CMK (cell line): ENCODE measurements around the gene SCAF8.
"Not testable (repeated sequence)": the region's sequence is repeated elsewhere in the genome, so short reads cannot be mapped to it uniquely, and the experiment has no call there.

Experiments
- DNase-seq: peaks from one replicate; pipeline ENCODE4 v3.0.0-alpha.2; 2010; ENCODE audit warnings: low read depth

SCAF8 gene

DNA sequence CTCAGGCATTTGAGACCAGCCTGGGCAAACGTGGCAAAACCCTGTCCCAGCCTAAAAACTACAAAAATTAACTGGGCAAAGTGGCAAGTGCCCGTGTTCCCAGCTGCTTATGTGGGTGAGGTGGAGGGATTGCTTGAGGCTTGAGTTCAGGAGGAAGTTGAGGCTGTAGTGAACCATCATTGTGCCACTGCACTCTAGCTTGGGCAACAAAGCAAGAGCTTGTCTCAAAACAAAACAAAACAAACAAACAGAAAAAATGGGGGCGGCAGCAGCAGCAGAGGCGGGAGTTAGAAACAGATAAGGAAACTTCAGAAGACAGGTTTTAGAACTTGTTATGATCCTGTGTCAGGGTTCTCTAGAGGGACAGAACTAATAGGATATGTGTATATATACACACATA is 49.0 kb downstream of the SCAF8 start:
- no peak for DNase-seq

DNA sequence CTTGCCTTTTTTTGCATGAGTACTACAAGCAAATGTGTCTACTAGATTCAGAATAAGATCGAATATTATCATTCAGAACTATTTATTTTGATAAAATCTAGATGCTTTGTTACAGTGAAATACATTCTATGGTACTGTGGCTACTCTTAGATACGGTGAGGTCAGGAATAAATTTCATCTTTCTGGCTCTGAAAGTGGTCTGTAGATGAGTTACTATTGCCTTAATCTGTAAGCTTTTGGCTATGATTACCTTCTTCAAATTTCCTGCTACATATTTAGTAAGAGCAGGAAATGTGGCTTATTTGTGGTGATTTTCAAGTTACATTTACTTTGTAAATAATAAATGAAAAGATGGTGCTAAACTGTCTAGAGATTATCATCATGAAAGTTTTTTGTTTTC is 50.0 kb downstream of the SCAF8 start:
- DNase-seq, result no peak

DNA sequence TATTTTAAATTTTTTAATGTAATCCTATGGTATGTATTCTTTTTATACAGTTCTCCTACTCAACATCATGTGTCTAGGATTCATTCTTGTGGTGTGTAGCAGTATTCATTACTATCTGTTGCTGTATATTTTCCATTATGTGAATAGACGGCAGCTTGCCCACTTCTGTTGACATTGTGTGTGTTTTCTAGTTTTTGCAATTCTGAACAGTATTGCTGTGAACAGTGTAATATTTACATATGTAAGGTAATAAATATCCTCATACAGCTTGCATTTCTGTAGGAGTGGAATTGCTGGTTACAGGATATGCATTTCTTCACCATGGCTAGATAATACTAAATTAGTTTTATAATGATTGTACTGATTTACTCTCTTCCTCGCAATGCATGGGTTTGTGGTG is 51.9 kb downstream of the SCAF8 start:
- no peak for DNase-seq

DNA sequence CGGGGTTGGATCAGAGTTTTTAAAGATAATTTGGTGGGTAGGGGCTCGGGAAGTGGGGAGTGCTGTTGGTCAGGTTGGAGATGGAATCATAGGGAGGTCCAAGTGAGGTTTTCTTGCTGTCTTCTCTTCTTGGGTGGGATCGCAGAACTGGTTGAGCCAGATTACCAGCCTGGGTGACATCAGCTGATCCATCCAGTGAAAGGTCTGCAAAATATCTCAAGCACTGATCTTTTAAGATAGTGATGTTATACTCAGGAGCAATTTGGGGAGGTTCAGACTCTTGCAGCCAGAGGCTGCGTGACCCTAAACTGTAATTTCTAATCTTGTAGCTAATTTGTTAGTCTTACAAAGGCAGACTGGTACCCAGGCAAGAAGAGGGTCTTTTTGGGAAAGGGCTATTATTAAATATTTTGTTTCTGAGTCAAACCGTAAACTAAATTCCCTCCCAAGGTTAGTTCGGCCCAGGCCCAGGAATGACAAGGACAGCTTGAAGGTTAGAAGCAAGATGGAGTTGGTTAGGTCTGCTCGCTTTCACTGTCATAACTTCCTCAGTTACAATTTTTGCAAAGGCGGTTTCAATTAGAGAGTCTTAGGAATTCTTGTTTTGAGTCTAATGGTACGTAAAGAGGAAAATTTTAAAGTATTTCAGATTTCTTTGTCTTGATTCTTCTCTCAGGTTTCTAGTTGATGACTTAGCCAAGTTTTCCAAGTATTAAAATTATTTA is 53.1 kb downstream of the SCAF8 start:
- no peak for DNase-seq

DNA sequence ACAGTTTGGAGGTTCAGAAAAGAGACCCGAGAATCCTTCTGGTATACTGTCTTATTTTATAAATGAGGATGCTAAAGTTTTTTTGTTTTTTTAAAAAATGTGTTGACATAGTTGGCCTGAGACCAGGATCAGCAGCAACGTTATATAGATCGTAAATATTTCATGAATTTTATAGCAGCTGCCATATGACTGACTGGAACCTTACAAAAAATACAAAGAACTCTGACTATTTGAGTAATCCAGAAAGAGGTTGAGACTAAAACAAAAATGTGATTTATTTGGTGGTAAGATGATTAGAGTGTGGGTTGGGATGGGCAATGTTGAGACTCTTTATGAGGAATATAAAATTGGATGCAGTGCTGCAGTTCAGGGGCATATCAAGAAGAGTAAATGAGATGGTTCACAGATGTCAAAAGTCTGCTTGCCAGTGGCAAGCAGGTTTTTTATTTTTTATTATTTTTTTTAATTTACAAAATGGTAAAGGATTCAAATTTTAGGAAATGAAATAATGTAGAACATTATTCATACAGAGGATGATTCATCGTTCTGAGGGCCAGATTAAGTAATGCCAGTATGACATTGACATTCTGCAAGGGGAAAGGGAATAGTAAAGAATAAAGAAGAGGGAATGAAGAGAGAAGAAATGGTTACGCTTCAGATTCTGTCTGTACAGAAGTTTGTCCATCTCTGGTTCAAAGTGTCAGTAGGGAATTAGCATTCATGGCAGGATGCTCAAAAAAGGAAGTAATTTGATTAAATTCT is 58.5 kb downstream of the SCAF8 start:
- DNase-seq, result no peak

DNA sequence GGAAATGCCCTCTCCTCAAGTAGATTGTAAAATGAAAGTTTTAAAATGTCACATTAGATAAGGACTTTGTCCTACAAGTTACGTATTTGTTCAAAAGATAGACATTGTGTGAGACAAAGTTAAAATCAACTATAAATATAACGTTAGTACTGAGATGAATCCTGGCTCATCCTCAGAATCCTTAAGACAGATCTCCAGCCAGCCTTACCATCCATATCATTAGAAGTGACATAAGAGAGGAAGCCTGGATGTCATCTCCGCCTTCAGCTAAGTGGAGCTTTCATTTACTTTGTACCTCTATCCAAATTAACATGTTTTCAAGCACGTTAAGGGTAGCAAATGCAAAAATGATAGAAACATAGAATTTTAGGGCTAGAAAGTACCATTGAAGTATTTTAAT is 59.1 kb downstream of the SCAF8 start:
- DNase-seq, result no peak

DNA sequence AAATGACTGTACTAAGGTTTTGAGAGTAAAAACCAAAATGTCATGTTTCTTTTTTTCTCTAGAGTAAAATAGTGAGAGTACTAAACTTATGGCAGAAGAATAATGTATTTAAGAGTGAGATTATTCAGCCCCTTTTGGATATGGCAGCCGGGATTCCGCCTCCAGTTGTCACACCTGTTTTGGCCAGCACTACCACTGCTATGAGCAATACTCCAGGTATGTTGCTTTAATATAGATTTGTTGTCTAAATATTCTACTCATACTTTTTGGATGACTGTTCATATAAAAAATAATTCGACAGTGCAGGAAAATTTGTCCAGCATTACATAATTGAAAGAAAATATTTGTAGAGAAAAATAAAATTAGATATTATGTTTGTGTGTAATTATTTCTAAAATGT is 59.5 kb downstream of the SCAF8 start:
- DNase-seq, result no peak

DNA sequence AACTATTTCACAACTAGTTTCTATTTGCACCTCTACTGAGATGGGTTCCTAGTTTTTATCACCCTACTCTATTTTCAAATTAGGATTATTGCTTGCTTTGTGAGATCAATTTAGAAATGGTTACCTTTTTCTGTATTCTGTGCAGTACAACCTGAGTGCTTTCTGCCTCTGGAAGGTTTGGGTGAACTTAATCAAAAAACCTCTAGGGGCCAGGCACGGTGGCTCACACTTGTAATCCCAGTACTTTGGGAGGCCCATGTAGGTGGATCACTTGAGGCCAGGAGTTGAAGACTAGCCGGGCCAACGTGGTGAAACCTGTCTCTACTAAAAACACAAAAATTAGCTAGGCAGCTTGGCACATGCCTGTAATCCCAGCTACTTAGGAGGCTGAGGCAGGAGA is 63.3 kb downstream of the SCAF8 start:
- DNase-seq, result no peak

DNA sequence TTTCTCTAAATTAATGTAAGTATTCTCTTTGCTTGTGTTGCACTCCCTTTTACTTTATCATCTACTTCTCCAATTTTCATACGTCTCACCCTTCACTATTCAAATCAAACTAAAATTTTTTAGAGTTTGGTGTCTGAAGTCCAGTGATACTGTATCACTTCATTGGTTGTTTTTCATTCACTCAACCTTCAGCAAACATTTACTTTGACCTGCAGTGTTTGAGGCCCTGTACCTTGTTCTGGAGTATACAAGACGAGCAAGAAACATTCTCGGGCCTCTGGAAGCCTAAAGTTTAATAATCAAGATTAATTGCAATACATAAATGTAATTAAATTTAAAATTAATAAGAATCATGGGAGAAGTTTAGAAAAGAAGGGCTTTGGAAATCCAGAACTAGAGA is 64.6 kb downstream of the SCAF8 start:
- DNase-seq, result no peak

DNA sequence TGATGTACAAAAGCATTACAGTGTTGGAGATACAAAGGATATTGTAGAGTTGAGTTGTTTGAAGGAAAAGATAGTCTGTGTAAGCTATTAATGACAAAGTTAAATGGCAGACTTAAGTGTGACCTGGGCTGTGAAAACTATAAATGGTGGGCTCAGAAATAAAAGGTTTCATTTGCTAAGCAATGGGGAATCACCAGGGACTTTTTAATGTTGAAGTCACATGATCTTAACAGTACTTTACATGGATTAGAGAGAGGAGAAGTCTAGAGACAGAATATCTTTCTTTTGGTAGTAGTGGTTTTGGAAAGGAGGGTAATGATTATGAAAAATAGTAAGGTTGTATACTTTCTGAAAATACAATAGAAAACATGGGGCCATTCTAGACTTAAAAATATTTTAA is 67.1 kb downstream of the SCAF8 start:
- DNase-seq, result no peak

DNA sequence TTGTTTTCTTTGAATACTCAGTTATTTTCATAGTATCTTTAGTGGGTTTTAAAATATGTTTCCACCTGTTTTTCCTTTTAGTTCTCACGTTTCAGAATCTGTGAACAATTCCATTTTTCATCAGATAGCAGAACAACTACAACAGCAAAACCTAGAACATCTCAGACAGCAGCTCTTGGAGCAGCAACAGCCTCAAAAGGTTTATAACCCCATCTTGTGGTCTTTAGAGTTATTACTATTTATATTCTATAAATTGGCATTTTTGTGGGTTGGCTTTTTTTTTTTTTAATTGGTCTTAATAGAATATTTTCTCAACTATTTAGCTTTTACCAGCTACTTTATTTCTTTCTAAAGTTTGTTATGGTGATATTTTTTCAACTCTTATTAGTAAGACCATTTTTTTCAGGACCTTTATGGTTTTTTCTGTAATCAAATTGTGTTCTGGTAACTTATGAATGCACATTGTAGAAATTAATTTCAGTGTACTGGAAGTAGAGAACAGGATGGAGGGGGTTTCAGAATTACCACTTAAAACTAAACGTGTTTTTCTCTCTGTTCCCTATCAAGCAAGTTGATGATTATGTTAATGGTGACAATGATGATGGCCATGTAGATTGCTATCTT is 72.2 kb downstream of the SCAF8 start:
- no peak for DNase-seq

DNA sequence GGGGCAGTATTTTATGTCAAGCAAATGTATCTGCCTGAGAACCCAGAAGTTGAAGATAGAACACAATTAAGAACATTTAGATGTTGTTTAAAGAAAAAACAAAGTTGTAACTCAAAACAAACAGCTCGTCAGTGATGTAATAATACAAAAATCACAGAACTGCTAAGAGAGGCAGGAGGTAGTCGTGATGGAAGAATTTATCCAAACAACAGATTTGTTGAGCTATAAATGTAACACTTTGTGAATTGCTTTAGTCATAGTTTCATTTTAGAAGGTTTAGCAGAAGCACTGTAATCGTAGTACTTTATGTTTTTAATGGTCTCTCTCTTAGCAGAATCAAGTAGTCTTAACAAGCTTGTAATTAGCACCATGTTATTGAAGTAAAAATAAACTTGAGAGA is 73.6 kb downstream of the SCAF8 start:
- no peak for DNase-seq

DNA sequence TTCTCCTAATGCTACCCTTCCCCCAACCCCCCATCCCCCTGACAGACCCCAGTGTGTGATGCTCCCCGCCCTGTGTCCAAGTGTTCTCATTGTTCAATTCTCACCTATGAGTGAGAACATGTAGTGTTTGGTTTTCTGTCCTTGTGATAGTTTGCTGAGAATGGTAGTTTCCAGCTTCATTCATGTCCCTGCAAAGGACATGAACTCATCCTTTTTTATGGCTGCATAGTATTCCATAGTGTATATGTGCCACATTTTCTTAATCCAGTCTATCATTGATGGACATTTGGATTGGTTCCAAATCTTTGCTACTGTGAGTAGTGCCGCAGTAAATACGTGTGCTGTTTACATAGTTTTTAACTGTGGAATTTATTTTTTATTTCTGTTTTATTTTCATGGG is 78.4 kb downstream of the SCAF8 start:
- DNase-seq, result not testable (repeated sequence)

DNA sequence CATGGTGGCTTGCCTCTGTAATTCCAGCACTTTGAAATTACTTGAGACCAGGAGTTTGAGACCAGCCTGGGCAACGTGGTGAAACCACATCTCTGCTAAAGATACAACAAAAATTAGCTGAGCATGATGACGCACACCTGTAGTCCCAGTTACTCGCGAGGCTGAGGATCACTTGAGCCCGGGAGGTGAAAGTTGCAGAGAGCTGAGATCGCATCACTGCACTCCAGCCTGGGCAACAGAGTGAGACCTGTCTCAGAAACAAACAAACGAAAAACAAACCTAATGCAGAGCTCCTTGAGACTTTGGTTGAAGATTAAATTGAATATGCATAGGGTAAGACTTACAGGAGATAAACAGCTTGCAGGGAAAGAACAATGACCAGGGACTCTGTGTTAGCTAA is 80.8 kb downstream of the SCAF8 start:
- no peak for DNase-seq

DNA sequence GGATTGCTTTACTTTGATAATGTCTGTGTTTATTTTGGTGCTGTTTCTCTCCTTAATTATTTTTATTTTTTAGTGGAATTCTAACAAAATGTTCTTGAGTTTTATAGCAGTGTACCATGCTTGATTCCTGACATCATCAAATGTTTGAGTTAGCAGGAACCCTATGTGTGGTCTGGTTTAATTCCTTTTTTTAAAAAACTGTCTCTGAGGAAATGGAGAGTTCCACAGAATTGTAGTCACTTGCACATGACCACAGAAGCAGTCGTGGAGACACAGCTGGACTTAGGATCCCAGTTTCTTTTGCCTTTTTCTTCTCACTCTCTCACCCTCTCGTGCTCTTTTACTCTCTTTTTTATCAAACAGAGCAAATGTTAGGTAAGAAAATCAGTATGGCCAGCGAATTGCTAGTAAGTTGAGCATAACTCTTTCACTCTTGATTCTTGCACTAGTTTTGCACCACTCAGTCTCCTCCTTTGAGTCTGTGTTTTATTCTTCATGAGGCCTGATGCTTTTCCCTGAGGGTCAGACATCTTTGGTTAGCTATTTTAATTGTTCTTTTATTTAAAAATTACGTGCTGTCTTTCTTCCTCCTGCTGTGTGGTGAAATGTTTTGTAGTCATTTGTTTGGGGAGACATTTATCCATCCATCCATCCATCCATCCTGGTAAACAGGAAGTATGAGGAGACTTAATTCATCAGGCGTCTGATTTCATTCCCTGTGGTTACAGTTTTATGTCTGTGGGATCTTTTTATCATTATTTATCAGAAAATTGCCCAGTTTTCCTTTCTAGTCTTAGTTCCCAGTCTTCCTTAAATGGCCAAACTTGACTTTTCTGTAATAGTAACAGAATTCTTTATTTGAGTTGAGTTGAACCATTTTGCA is 83.0 kb downstream of the SCAF8 start:
- DNase-seq, result no peak

DNA sequence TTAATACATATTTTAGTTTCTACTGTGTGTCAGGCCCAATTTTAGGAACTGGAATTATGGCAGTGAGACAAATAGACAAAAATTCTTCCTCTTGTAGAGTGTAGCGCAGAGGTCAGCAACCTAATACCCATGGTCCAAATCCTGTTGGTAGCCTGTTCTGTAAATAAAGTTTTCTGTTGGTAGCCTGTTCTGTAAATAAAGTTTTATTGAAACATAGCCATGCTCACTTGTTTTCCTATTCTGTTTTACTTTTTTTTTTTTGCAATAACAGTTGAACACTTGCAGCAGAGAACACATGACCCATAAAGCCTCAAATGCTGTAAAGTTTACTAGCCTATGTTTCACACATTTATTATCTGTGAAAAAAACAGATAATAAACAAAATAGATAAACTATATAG is 87.9 kb downstream of the SCAF8 start:
- no peak for DNase-seq

DNA sequence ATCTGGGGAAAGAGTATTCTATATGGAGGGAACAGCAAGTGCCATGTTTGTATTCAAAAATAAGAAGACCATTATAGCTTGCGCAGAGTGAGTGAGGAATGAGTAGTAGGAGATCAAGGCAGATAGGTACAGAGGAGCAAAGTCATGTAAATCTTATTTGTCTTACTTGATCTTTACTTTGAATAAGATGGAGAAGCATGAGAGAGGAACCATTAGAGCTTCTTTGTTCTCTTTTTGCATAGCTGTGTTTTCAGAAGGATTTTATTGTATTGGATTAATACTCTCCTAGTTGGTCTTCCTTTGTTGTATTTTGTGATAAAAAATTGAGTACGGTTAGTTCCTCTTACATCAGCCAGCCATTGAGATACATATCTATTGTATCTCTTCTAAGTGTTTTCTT is 88.4 kb downstream of the SCAF8 start:
- DNase-seq, result no peak

DNA sequence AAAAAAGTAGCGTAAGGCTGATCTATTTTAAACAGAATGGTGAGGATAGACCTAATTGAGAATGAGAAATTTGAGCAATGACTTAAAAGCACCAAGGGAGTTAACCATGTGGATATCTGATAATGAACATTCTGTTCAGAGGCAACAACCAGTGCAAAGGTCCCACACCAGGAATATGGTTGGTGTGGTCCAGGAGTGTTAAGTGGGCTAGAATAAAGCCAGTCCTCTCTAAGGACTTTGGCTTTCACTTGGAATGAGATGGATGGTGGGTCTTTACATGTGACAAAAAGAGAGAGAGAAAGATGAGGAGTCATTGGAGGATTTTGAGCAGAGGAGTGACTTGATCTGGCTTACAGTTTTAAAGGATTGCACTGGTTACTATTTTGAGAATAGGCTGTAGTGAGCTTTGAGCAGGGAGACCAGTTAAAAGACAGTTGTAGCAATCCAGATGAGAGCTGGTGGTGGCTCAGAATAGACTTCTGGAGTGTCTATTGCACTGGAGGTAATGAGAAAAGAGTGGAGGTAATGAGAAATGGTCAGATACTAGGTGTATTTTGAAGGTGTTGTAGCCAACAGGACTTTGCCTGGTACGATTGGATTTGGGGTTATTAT is 89.8 kb downstream of the SCAF8 start:
- no peak for DNase-seq

DNA sequence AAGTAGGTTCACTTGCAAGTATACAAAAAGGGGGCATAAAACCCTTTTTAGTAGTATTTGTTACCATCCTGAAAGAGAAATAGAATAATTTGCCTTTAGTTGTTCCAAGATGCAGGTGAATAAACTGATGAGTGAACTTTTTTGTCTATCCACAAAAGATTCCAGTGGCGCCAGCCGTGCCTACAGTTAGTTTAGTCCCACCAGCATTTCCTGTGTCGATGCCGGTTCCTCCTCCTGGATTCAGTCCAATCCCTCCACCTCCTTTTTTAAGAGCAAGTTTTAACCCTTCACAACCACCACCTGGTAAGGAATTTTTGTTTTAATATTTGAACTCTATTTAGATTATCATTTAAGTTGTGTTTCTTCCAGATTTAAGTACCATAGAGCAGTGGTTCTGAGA is 90.9 kb downstream of the SCAF8 start:
- no peak for DNase-seq

DNA sequence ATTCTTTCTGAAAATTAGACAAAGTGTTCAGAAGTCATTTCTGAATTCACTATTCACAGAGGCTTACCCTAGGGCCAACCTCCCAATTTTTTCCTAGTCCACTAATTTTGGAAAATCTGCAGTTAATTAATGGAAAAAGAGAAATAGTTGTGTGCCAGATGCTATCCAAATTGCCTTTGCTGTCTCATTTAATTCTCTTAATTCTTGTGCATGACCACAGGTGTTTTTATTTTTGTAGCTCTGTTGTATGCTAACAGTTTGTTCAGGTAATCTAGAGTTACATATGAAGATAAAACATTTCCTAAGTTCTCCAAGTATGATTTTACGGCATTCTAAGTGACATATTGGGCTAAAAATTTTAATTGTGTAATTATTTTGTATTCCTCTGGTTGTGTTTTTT is 96.8 kb downstream of the SCAF8 start:
- DNase-seq, result no peak

DNA sequence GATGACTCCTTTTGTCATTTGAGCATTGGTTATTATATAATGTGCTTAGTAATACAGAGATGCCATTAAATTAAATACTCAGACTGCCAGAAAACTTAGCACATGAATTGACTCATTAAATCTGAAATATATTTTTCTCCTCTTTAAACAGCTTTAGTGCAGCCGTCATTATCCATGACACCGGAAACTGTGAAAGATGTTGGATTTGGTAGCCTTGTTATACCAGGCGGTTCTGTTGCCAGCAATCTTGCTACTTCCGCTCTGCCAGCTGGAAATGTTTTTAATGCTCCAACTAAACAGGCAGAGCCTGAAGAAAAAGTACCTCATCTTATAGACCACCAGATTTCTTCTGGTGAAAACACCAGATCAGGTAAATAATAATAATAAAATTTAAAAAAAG is 97.6 kb downstream of the SCAF8 start:
- DNase-seq, result no peak

DNA sequence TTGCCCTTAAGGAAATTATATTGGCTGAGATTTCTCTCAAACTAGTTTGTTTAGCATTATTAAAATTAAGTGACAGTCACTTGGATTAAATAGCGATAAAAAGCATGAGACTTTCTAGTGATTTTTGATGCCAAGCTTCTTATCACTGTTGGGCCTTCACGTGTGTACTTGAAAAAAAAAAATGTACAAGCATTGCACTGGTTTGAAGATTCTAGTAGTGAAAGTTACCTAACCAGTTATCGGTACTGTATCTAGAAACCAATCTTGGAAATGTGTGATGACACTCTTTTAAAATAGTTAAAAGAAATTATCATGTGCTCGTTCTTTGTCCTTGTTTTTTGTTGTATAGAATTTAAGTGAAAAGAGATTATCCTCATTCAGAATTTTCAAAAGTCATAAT is 102.1 kb downstream of the SCAF8 start:
- DNase-seq, result no peak
